Upper lobe of left lung (tissue), 4 donors: ENCODE results near the gene SYNJ2.

ENCODE experiments used
- POLR2AphosphoS5 ChIP-seq, 2 donors: sonication (generic); formaldehyde crosslinking; IDR thresholded peaks; one replicate each; pipeline ENCODE4 v1.5.1; 2017; ENCODE audit warnings: antibody characterized with exemption in 2 of 2
- TF ChIP-seq, protein P1 (sequence below), 6 experiments: fragments of 450-650 bp in 4 of 6; fragments of 200-600 bp in 2 of 6; sonication (generic) in 2 of 6; IDR thresholded peaks; one replicate each; pipeline ENCODE4 v1.5.1; 2016 to 2019; ENCODE audit warnings: antibody characterized with exemption in 6 of 6

DNA sequence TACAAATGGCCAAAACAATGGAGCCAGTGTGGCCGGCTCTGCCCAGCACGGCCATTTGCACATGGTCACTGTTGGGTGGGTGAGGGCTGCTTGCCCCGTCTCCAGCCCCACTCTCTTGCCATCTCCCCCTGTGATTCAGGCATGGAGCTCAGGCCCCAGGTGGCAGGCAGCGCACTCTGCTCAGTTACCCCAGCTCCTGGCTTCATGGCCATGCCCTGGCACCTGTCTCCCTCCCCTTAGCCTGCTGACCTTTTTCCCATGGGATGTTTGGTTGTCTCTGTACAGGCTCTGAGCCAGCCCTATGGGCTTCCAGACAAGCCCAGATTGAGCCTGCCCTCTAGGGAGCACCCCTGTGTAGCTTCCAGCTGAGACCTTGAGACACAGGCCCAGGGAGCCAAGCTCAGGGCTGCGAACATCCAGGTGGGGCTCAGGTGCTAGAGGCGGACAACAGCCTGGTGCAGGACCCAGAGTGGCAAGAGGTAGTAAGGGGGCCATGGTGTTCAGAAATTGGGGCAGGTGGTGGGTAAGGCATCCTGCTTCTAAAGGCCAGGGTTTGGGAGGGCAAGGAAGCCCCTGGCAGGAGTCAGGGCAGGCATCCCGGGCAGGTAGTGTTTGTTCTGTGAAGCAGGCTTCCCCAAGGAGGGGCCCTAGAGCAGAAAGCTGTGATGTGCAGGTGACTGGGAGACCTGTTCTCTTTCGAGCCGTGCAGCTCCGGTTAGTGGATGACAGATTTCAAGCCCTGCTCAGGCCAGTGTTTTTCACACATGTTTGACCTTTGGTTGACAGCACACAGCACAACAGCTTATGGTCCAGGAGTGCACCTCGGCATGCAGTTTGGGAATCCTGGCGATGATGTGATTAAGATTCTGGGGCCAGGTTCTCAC, 17.7 kb downstream of the SYNJ2 start:
- TF ChIP-seq, protein P1, sequence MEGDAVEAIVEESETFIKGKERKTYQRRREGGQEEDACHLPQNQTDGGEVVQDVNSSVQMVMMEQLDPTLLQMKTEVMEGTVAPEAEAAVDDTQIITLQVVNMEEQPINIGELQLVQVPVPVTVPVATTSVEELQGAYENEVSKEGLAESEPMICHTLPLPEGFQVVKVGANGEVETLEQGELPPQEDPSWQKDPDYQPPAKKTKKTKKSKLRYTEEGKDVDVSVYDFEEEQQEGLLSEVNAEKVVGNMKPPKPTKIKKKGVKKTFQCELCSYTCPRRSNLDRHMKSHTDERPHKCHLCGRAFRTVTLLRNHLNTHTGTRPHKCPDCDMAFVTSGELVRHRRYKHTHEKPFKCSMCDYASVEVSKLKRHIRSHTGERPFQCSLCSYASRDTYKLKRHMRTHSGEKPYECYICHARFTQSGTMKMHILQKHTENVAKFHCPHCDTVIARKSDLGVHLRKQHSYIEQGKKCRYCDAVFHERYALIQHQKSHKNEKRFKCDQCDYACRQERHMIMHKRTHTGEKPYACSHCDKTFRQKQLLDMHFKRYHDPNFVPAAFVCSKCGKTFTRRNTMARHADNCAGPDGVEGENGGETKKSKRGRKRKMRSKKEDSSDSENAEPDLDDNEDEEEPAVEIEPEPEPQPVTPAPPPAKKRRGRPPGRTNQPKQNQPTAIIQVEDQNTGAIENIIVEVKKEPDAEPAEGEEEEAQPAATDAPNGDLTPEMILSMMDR (IDR thresholded peaks at IDR 0.05) = no peak
- no peak for TF ChIP-seq POLR2AphosphoS5 (IDR thresholded peaks at IDR 0.05)
